Activated CD8-positive, alpha-beta memory T cell treated with anti-CD3 and anti-CD28 coated beads for 36 hours (primary cell): ENCODE data around the gene RSF1. TPM values are rescaled to one million over a fixed set of nuclear protein-coding genes. Genes with fewer than 3 reads are reported as not detected.

Experiments
- CTCF ChIA-PET: fragments of 350-600 bp; sonication (Branson Sonifier 250); formaldehyde crosslinking; loops from one replicate; lab custom pipeline; 2021; ENCODE audit warnings: antibody characterized with exemption; lab: Charles Lee
- POLR2A ChIA-PET: fragments of 350-600 bp; sonication (Branson Sonifier 250); formaldehyde crosslinking; loops from one replicate; lab custom pipeline; 2021; ENCODE audit warnings: antibody characterized with exemption; lab: Charles Lee
- total RNA-seq, 2 experiments: library from RNA; stranded (reverse); gene quantifications; one replicate each; pipeline ENCODE4 v1.2.3, GENCODE V29; 2021

RSF1 gene
- total RNA-seq, 2 experiments from 2014 or later: 40.5 to 47.6 TPM

GRCh38 chr11:77815459-77815858, 5.1 kb downstream of the RSF1 start:
- POLR2A ChIA-PET: interaction anchor here (0.6 kb wide), 1 partner anchor 104 kb away, joined by 4 read pairs; no protein-coding TSS in a partner anchor
- CTCF ChIA-PET: interaction anchor here (1.4 kb wide), 1 partner anchor 12 kb away, joined by 3 read pairs; no protein-coding TSS in a partner anchor

- POLR2A ChIA-PET: interaction anchor here (0.6 kb wide), 1 partner anchor 105 kb away, joined by 4 read pairs; no protein-coding TSS in a partner anchor
- CTCF ChIA-PET: interaction anchor here (1.4 kb wide), 1 partner anchor 11 kb away, joined by 3 read pairs; no protein-coding TSS in a partner anchor
Measured at GRCh38 chr11:77814848-77815247, 5.7 kb downstream of the RSF1 start.

DNA sequence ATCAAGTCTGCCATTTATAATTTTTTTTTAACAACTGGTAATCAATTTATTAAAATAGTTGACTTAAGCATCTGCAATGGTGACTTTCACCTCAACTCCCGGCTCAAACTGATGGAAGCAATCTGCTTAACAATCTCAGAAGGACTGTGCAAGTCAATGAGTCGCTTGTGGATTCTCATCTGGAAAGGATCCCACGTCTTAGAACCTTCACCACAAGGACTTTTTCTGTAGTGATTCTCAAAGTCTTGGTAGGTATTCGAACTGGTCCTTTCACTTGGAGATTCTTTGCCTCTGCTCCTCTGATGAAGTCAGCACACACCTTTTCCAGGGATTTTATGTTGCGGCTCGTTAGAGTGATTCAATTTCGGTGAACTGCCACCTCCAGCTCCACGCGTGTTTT, 7.3 kb downstream of the RSF1 start:
- ChIA-PET CTCF (interaction anchor here (0.7 kb wide), 1 partner anchor 180 kb away, joined by 3 read pairs; no protein-coding TSS in a partner anchor), POLR2A (no interaction called here)

DNA sequence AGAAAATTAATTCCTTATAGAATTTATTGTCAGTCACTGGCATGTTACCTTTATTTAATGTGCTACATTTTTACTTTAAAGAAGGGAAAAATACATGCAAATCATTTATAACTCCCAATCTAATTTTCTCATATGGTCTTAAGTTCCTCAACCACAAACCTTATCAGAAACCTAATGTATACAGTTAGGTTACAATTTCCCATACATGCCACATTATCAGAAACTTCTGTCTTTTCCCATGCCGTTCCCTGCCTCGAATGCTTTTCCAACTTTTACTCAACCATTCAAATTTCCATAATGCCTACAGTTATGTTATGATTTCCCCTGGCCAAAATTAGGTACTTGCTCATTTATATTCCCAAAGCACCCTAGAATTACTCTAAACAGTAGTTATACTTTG, 13.5 kb downstream of the RSF1 start:
- ChIA-PET CTCF (no interaction called here), POLR2A (no interaction called here)

DNA sequence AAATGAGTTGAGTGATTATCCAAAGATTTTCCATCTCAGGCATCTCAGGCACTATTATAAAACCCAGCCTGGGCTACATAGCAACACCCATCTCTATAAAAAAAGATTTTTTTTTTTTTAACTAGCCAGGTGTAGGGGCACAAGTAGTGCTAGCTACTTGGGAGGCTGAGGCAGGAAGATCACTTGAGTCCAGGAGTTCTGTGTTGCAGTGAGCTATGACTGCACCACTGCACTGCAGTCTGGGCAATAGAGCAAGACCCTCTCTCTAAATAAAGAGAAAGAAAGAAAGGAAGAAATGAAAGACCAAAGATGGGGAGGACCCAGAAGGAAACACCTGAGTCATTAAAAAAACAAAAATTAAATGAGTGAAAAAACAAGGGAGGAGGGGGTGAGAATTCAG, 14.1 kb downstream of the RSF1 start:
- ChIA-PET POLR2A (no interaction called here), CTCF (no interaction called here)

- ChIA-PET CTCF (interaction anchor here (0.8 kb wide), 1 partner anchor 8 kb away, joined by 3 read pairs; no protein-coding TSS in a partner anchor), POLR2A (no interaction called here)
Measured at GRCh38 chr11:77801477-77801876, 19.0 kb downstream of the RSF1 start.

DNA sequence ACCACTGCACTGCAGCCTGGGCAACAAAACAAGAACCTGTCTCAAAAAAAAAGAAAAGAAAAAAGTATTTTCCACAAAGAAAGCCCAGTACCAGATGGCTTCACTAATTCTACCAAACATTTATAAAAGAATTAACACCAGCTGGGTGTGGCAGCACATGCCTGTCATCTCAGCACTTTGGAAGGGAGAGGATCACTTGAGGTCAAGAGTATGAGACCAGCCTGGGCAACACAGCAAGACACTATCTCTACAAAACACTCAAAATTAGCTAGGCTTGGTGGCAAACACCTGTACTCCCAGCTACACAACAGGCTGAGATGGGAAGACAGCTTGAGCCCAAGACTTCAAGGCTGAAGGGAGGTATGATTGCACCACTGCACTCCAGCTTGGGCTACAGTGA, 20.1 kb downstream of the RSF1 start:
- ChIA-PET CTCF (no interaction called here), POLR2A (no interaction called here)

GRCh38 chr11:77799338-77799737, 21.2 kb downstream of the RSF1 start:
- ChIA-PET CTCF (interaction anchor here (0.7 kb wide), 1 partner anchor 11 kb away, joined by 3 read pairs; no protein-coding TSS in a partner anchor), POLR2A (interaction anchor here (0.7 kb wide), 1 partner anchor 9 kb away, joined by 5 read pairs; no protein-coding TSS in a partner anchor)

- POLR2A ChIA-PET: no interaction called here
- CTCF ChIA-PET: interaction anchor here (1.4 kb wide), 1 partner anchor 8 kb away, joined by 3 read pairs; no protein-coding TSS in a partner anchor
Measured at GRCh38 chr11:77793972-77794371, 26.6 kb downstream of the RSF1 start.

DNA sequence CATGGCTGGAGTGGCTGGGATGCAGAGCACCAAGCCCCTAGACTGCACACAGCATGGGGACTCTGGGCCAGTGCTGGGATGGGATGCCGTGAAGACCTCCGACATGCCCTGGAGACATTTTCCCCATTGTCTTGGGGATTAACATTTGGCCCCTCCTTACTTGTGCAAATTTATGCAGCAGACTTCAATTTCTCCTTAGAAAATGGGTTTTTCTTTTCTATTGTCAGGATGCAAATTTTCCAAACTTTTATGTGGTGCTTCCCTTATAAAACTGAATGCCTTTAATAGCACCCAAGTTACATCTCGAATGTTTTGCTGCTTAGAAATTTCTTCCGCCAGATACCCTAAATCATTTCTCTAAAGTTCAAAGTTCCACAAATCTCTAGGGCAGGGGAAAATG, 29.2 kb downstream of the RSF1 start:
- ChIA-PET CTCF (no interaction called here), POLR2A (no interaction called here)

DNA sequence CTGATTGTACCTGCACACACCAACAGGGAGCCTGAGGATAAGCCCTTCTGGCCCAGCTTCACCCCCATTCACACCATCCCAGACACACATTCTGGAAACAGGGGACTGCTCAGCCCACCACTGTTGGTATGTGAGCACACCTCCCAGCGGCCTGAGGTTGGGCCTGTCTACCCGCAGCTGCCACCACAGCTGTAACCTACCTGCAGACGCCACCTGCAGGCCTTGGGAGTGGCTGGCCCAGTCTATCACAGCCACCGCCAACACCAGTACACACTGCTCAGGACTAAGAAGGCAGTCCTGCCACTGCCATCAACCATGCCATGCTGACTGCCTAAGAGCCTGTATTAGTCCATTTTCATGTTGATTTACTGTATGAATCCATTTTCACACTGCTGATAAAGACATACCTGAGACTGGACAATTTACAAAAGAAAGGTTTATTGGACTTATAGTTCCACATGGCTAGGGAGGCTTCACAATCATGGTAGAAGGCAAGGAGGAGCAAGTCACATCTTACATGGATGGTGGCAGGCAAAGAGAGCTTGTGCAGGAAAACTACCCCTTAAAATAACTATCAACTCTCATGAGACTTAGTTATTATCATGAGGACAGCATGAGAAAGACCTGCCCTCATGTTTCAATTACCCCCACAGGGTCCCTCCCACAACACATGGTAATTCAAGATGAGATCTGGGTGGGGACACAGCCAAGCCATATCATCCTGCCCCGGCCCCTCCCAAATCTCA, 30.6 kb downstream of the RSF1 start:
- POLR2A ChIA-PET: interaction anchor here (0.6 kb wide), 1 partner anchor 10 kb away, joined by 5 read pairs; no protein-coding TSS in a partner anchor
- CTCF ChIA-PET: no interaction called here

GRCh38 chr11:77789061-77789730, 31.3 kb downstream of the RSF1 start:
- ChIA-PET POLR2A (no interaction called here), CTCF (interaction anchor here (0.6 kb wide), 1 partner anchor 10 kb away, joined by 3 read pairs; no protein-coding TSS in a partner anchor)

- ChIA-PET POLR2A (interaction anchor here (0.6 kb wide), 1 partner anchor 214 kb away, joined by 6 read pairs; no protein-coding TSS in a partner anchor), CTCF (no interaction called here)
Measured at GRCh38 chr11:77784572-77784971, 36.0 kb downstream of the RSF1 start.

DNA sequence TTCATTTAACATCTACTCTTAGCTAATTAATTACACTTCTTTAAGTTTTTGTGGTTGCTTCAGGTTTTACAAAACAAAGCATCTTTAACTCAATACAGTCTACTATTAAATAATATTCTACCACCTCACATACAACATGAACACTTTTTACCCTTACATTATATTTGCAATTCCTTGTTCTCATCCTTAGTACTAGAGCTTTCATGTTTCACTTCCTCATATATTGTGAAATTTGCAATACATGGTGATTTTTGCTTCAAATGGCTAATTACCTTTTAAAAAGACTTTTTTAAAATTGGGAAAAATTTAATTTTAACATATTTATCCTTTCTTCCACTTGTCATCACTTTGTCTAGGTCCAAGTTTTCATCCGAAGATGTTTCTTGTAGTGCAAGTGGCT, 37.5 kb downstream of the RSF1 start:
- POLR2A ChIA-PET: no interaction called here
- CTCF ChIA-PET: interaction anchor here (0.7 kb wide), 1 partner anchor 263 kb away, joined by 3 read pairs; no protein-coding TSS in a partner anchor

GRCh38 chr11:77779935-77780334, 40.6 kb downstream of the RSF1 start:
- POLR2A ChIA-PET: no interaction called here
- CTCF ChIA-PET: no interaction called here

DNA sequence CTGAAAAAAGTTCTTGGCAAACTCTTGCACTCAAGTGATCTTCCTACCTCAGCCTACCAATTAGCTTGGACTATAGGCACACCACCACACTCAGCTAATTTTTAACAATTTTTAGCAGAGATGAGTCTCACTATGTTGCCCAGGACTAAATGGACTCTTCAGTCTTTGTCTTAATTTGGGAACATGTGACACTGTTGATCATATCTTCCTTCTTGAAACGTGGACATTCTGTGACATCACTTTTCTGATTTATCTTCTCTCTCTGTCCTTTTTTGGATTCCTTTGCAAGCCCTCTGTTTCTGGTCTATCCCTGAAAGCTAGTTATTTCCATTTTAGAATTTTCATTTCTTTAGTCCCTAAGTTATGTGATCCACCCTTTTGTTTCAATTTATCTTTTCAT, 42.0 kb downstream of the RSF1 start:
- CTCF ChIA-PET: no interaction called here
- POLR2A ChIA-PET: no interaction called here

DNA sequence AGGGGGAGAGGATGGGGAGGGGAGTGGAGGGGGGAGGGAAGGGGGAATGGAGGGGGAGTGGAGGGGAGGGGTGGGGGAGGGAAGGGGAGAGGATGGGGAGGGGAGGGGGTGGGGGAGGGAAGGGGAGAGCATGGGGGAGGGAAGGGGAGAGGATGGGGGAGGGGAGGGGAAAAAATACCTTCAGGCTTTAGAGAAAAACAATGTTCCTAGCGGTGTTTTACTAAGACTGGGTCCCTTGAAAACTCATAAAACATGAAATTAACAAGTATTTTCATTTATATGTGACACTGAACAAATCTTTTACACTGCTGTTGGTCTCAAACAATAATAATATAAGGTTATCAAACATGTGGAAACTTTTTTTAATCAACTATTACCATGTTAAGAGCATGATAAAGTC, 42.4 kb downstream of the RSF1 start:
- POLR2A ChIA-PET: no interaction called here
- CTCF ChIA-PET: no interaction called here

GRCh38 chr11:77776455-77776854, 44.1 kb downstream of the RSF1 start:
- POLR2A ChIA-PET: no interaction called here
- CTCF ChIA-PET: interaction anchor here (0.6 kb wide), 1 partner anchor 142 kb away, joined by 3 read pairs; no protein-coding TSS in a partner anchor

DNA sequence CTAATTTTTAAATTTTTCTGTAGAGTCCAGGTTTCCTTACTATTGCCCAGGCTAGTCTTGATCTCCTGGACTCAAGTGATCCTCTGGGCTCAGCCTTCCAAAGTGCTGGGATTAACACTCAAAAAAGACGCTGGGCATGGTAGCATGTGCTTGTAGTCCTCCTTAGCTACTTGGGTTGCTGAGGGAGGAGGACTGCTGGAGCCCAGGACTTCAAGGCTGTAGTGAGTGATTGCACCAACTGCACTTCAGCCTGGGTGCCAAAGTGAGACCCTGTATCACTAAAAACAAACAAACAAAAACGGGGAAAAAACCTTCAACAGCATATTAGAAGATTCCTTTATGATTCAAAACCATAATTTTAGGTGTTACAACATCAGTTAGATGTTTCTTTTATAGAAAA, 44.6 kb downstream of the RSF1 start:
- CTCF ChIA-PET: interaction anchor here (0.6 kb wide), 1 partner anchor 142 kb away, joined by 3 read pairs; no protein-coding TSS in a partner anchor
- POLR2A ChIA-PET: no interaction called here

GRCh38 chr11:77771135-77771534, 49.4 kb downstream of the RSF1 start:
- CTCF ChIA-PET: no interaction called here

More at GRCh38 chr11:77771135-77771534, 49.4 kb downstream of the RSF1 start:
- POLR2A ChIA-PET: no interaction called here
